HG03558 (cell line): Measurements from ENCODE around the gene GAL3ST3.
"Not testable (repeated sequence)": the region's sequence is repeated elsewhere in the genome, so short reads cannot be mapped to it uniquely, and the experiment has no call there.

Source experiments
- ATAC-seq: cut with Tn5 transposase; IDR thresholded peaks from one replicate; pipeline ENCODE4 v1.9.1; 2021; ENCODE audit warnings: moderate number of reproducible peaks; ENCODE audit not compliant: unreplicated experiment; ENCODE audit errors: extremely low read depth

GAL3ST3 gene, protein sequence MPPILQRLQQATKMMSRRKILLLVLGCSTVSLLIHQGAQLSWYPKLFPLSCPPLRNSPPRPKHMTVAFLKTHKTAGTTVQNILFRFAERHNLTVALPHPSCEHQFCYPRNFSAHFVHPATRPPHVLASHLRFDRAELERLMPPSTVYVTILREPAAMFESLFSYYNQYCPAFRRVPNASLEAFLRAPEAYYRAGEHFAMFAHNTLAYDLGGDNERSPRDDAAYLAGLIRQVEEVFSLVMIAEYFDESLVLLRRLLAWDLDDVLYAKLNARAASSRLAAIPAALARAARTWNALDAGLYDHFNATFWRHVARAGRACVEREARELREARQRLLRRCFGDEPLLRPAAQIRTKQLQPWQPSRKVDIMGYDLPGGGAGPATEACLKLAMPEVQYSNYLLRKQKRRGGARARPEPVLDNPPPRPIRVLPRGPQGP

GRCh38 chr11:66048547-66049323 lies at the start of gene GAL3ST3:
TSS of gene GAL3ST3 (minus strand) at chr11:66049161. CDS start at chr11:66045415, 3,746 bp downstream.
- no peak for ATAC-seq

DNA sequence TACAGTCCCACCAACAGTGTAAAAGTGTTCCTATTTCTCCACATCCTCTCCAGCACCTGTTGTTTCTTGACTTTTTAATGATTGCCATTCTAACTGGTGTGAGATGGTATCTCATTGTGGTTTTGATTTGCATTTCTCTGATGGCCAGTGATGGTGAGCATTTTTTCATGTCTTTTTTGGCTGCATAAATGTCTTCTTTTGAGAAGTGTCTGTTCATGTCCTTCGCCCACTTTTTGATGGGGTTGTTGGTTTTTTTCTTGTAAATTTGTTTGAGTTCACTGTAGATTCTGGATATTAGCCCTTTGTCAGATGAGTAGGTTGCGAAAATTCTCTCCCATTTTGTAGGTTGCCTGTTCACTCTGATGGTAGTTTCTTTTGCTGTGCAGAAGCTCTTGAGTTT lies 43.2 kb upstream of the GAL3ST3 start:
- not testable (repeated sequence) for ATAC-seq

GRCh38 chr11:66090288-66090687 lies 41.3 kb upstream of the GAL3ST3 start:
- ATAC-seq = no peak

- ATAC-seq = no peak
Observed at GRCh38 chr11:66089067-66089466, 40.1 kb upstream of the GAL3ST3 start.

GRCh38 chr11:66087148-66087908 lies 38.4 kb upstream of the GAL3ST3 start:
- no peak for ATAC-seq

DNA sequence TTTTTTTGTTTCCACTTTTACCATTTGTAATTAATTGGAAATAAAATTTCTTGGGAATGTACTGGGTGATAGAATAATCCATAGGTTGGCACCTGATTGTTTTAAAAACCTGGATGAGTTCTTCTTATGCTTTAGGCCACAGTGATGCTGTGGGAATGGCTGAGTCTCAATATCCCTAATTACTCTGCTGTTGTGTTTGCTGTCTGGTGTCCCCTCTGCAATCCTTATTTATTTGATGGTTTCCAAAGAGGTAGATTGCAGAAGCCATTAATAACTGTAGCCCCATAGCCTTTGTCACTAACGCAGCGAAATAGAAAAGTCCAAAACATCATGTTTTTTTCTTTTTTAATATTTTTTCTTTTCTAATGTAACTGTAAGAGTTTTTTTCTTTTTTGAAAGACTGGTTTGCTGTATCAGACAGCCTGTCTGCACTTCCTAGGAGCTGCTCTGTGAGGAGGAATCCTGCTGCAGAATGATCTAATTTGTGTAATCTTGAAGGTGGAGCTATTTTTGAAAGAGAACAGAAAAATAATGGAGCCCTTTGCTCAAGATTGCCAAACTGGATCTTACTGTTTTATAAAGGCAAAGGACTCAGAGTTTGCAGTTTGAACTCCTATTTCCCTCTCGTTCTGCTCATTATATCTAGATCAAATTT lies 36.0 kb upstream of the GAL3ST3 start:
- ATAC-seq = no peak

- no peak for ATAC-seq
Observed at GRCh38 chr11:66083767-66084166, 34.8 kb upstream of the GAL3ST3 start.

DNA sequence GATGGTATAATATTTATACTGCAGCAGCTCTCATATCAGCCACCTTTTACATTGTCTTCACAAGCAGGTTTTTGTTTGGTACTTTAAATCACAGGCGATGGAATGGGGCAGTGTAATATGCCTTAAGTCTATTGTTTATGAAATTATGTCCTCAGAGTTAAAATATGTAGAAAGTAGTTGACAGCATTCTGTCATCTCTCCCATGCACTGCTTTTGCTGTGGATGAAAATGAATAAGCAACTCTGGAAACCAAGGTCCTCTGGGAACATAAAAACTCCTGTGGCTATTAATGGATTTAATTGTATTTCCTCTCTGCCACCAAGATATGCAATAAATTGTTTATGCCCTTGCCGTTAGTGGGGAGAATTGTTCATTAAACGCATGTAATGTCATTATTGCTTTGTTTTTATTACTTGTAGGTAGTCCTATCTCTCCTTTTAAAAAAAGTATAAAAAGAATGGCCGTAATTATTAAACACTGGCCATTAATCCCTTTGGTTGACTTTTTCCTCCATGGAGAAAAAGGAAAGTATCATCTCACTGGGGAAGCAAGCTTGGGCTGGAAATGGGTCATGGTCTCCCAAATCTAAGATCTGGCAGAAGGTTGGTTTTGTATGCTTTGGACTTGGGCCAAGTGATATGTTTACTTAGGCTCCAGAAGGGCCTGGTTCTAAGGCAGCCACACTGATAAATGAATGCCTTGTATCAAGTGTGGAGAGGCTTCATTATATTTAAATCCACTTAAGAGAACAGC lies 34.2 kb upstream of the GAL3ST3 start:
- no peak for ATAC-seq

- ATAC-seq = no peak
Observed at GRCh38 chr11:66081505-66081904, 32.5 kb upstream of the GAL3ST3 start.

- ATAC-seq = no peak
Observed at GRCh38 chr11:66080055-66080817, 31.3 kb upstream of the GAL3ST3 start.

DNA sequence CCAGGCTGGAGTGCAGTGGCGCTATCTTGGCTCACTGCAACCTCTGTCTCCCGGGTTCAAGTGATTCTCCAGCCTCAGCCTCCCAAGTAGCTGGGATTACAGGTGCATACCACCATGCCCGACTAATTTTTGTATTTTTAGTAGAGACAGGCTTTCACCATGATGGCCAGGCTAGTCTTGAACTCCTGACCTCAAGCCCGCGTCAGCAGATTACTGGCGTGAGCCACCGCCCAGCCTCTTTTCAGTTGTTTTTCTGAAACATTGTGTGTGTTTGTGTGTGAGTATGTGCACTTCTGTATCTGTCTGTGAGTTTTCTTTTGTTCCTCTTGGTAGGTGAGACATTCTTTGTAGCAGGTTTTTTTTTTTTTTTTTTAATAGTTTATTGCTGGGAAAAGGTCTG lies 30.0 kb upstream of the GAL3ST3 start:
- not testable (repeated sequence) for ATAC-seq

- no peak for ATAC-seq
Observed at GRCh38 chr11:66077927-66078326, 29.0 kb upstream of the GAL3ST3 start.

DNA sequence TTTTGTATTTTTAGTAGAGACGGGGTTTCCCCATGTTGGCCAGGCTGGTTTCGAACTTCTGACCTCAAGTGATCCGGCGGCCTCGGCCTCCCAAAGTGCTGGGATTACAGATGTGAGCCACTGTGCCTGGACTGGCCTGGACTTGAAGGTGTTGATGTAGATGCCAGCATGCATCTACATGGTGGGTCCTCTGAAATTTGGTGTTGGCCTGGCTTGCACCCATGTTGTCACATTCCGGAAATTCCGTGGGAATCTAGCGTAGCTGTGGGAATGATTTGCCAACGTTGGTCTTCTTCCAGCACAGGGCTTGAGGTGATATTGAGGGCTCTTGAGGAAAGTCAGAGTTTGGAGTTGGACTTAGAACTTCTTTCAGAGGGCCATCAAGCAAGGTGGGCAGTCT lies 27.6 kb upstream of the GAL3ST3 start:
- ATAC-seq = no peak

DNA sequence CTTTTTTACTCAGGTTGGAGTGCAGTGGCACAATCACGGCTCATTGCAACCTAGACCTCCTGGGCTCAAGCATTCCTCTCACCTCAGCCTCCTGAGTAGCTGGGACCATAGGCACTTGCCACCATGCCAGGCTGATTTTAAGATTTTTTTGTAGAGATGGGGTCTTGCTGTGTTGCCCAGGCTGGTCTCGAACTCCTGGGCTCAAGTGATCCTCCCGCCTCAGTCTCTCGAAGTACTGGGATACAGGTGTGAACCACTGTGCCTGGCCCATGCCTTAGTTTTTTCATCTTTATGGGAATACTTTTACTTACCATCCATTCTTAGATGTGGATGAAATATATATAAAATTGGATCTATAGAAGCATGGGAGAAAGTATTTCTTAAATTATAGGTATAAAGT lies 26.3 kb upstream of the GAL3ST3 start:
- ATAC-seq = no peak

GRCh38 chr11:66073669-66074068 lies 24.7 kb upstream of the GAL3ST3 start:
- ATAC-seq = no peak

DNA sequence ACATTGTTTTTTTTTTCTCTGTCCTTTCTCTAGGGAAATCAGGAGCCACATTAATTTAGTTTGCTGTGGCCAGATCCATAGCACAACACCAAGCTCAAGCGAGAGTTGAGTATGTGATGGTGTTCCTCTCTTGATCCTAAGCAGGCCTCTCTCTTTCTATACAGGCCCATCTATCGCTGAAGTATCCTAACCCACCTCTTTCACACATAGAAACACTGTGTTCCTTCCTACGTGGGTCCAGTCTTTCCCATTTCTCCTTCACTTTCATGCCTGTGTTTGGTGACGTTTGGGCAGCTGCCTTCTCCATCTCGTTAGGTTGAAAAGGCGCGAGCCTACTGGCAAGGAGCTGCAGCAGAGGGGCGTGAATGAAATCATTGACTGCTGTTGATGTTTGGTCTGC lies 23.6 kb upstream of the GAL3ST3 start:
- no peak for ATAC-seq

GRCh38 chr11:66072081-66072480 lies 23.1 kb upstream of the GAL3ST3 start:
- no peak for ATAC-seq

DNA sequence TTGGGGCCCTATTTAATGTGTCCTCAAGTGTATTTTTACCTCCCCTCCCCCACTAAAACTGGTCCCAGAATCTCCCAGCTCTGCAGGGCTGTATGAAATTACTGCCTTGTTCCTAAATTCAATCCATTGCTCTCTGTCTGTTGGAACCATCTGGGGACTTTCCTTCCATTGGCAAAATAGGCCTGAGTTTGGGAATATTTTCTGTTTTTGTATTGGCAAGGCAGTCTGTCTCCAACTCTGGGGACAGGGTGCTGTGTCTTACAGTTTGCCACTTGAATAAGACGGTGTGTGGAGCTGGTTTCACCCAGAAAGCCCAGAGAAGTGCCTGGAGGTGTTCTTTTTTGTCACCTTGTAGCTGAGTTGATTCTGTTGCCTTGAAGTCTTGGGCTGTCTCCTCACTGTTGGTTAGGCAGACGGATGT lies 22.4 kb upstream of the GAL3ST3 start:
- ATAC-seq = no peak
